Activated naive CD4-positive, alpha-beta T cell treated with anti-CD3 and anti-CD28 coated beads, Interleukin-2, amount 50 U/mL, for 72 hours (primary cell): ENCODE results near the gene CEP128. TPM values are rescaled to one million over a fixed set of nuclear protein-coding genes. Genes with fewer than 3 reads are reported as not detected.

ENCODE experiments used
- ATAC-seq, 2 donors: fragments of 150-1000 bp; cut with Tn5 transposase; 2 replicates each; pipeline ENCODE4 v1.10.0; 2021; ENCODE audit warnings: mild to moderate bottlenecking in 2 of 2, moderate library complexity in 2 of 2
- DNase-seq, 2 donors: peaks; one replicate each; pipeline ENCODE4 v3.0.0; 2021 to 2022; ENCODE audit warnings: low spot score in 2 of 2
- H3K27ac Mint-ChIP-seq, 2 donors: one replicate each; pipeline ENCODE4 v1.8.0; 2022; ENCODE audit warnings: mild to moderate bottlenecking in 2 of 2, mixed read lengths in 2 of 2
- H3K36me3 Mint-ChIP-seq, 2 donors: one replicate each; pipeline ENCODE4 v1.8.0; 2022; ENCODE audit warnings: mixed read lengths in 2 of 2
- H3K9me3 Mint-ChIP-seq, 2 donors: one replicate each; pipeline ENCODE4 v1.8.0; 2022; ENCODE audit warnings: mixed read lengths in 2 of 2
- total RNA-seq, 2 donors: library from RNA; stranded (reverse); gene quantifications; one replicate each; pipeline ENCODE4 v1.2.3, GENCODE V29; 2022

The CEP128 gene
- total RNA-seq, 2 donors from 2014 or later: 11.5 to 33.3 TPM

GRCh38 chr14:80493620-80494019 lies 447.9 kb downstream of the CEP128 start:
- Mint-ChIP-seq H3K36me3 (no peaks in the 10 kb centered on the region), H3K27ac (no peak overlapping the region), H3K9me3 (no peaks in the 10 kb centered on the region)
- ATAC-seq (no peak), DNase-seq (no peak)

GRCh38 chr14:80491650-80492049 lies 449.9 kb downstream of the CEP128 start:
- peaks cover 0 to 6% of the 10 kb centered on the region in 2 donors for H3K36me3 Mint-ChIP-seq
- DNase-seq (no peak), ATAC-seq (no peak)
- H3K27ac Mint-ChIP-seq: no peak overlapping the region
- peaks cover 0 to 6% of the 10 kb centered on the region in 2 donors for H3K9me3 Mint-ChIP-seq

- H3K27ac Mint-ChIP-seq: no peak overlapping the region
- DNase-seq (no peak), ATAC-seq (peak in 1 of 2 donors; percentile 16)
- peaks cover under 1 to 6% of the 10 kb centered on the region in 2 donors for H3K9me3 Mint-ChIP-seq
- H3K36me3 Mint-ChIP-seq: peaks cover 0 to 6% of the 10 kb centered on the region in 2 donors
These were observed 450.4 kb downstream of the CEP128 start for GRCh38 chr14:80491131-80491530.

GRCh38 chr14:80489513-80489912 lies 452.0 kb downstream of the CEP128 start:
- Mint-ChIP-seq H3K36me3 (peaks cover 0 to 6% of the 10 kb centered on the region in 2 donors), H3K9me3 (peaks cover 4 to 6% of the 10 kb centered on the region in 2 donors), H3K27ac (no peak overlapping the region)
- ATAC-seq (no peak), DNase-seq (no peak)

- no peak for DNase-seq
- no peak for ATAC-seq
These were observed 455.8 kb downstream of the CEP128 start for GRCh38 chr14:80485764-80486163.

GRCh38 chr14:80483331-80483730 lies 458.2 kb downstream of the CEP128 start:
- H3K9me3 Mint-ChIP-seq: peaks cover 4 to 6% of the 10 kb centered on the region in 2 donors
- DNase-seq: no peak
- ATAC-seq: no peak
- peaks cover 0 to 6% of the 10 kb centered on the region in 2 donors for H3K36me3 Mint-ChIP-seq
- H3K27ac Mint-ChIP-seq: no peak overlapping the region

More at GRCh38 chr14:80485764-80486163, 455.8 kb downstream of the CEP128 start:
- H3K27ac Mint-ChIP-seq: no peak overlapping the region
- H3K36me3 Mint-ChIP-seq: peaks cover 0 to 6% of the 10 kb centered on the region in 2 donors
- H3K9me3 Mint-ChIP-seq: peaks cover 4 to 6% of the 10 kb centered on the region in 2 donors

- no peak for ATAC-seq
- Mint-ChIP-seq H3K27ac (no peak overlapping the region), H3K9me3 (peaks cover 13 to 17% of the 10 kb centered on the region in 2 donors), H3K36me3 (peaks cover 7 to 11% of the 10 kb centered on the region in 2 donors)
- no peak for DNase-seq
These were observed 464.0 kb downstream of the CEP128 start for GRCh38 chr14:80477388-80478160.

- DNase-seq (no peak), ATAC-seq (no peak)
- peaks cover 19 to 27% of the 10 kb centered on the region in 2 donors for H3K9me3 Mint-ChIP-seq
- H3K36me3 Mint-ChIP-seq: peaks cover 11 to 20% of the 10 kb centered on the region in 2 donors
- H3K27ac Mint-ChIP-seq: no peak overlapping the region
These were observed 466.5 kb downstream of the CEP128 start for GRCh38 chr14:80475074-80475473.

- DNase-seq: no peak
- H3K27ac Mint-ChIP-seq: no peak overlapping the region
- H3K9me3 Mint-ChIP-seq: peaks cover 12 to 15% of the 10 kb centered on the region in 2 donors
- no peak for ATAC-seq
- peaks cover 0 to 13% of the 10 kb centered on the region in 2 donors for H3K36me3 Mint-ChIP-seq
These were observed 473.0 kb downstream of the CEP128 start for GRCh38 chr14:80468331-80469122.

GRCh38 chr14:80465546-80466220 lies 475.9 kb downstream of the CEP128 start:
- ATAC-seq: no peak
- Mint-ChIP-seq H3K9me3 (peaks cover 6% of the 10 kb centered on the region in 2 donors), H3K36me3 (no peaks in the 10 kb centered on the region), H3K27ac (no peak overlapping the region)
- DNase-seq: no peak

GRCh38 chr14:80464531-80465149 lies 476.9 kb downstream of the CEP128 start:
- no peak for DNase-seq
- no peak for ATAC-seq
- Mint-ChIP-seq H3K36me3 (no peaks in the 10 kb centered on the region), H3K27ac (no peak overlapping the region), H3K9me3 (peaks cover 6% of the 10 kb centered on the region in 2 donors)

GRCh38 chr14:80456209-80456608 lies 485.3 kb downstream of the CEP128 start:
- peaks cover 3 to 6% of the 10 kb centered on the region in 2 donors for H3K9me3 Mint-ChIP-seq
- no peak overlapping the region for H3K27ac Mint-ChIP-seq
- DNase-seq (no peak), ATAC-seq (no peak)
- peaks cover 6 to 7% of the 10 kb centered on the region in 2 donors for H3K36me3 Mint-ChIP-seq

GRCh38 chr14:80455031-80455430 lies 486.5 kb downstream of the CEP128 start:
- peaks cover 3 to 10% of the 10 kb centered on the region in 2 donors for H3K9me3 Mint-ChIP-seq
- ATAC-seq (no peak), DNase-seq (no peak)
- H3K27ac Mint-ChIP-seq: no peak overlapping the region
- peaks cover 7 to 9% of the 10 kb centered on the region in 2 donors for H3K36me3 Mint-ChIP-seq

- DNase-seq (no peak), ATAC-seq (no peak)
- Mint-ChIP-seq H3K9me3 (peaks cover 6 to 15% of the 10 kb centered on the region in 2 donors), H3K36me3 (peaks cover 7 to 9% of the 10 kb centered on the region in 2 donors), H3K27ac (no peak overlapping the region)
These were observed 493.3 kb downstream of the CEP128 start for GRCh38 chr14:80448267-80448666.

GRCh38 chr14:80447392-80447791 lies 494.1 kb downstream of the CEP128 start:
- DNase-seq (no peak), ATAC-seq (no peak)
- Mint-ChIP-seq H3K36me3 (peaks cover 7 to 9% of the 10 kb centered on the region in 2 donors), H3K9me3 (peaks cover 3 to 15% of the 10 kb centered on the region in 2 donors), H3K27ac (no peak overlapping the region)
